ENCODE data around the gene EPHX1. TPM values are rescaled to one million over a fixed set of nuclear protein-coding genes. Genes with fewer than 3 reads are reported as not detected.

The EPHX1 gene
- total RNA-seq, 1 experiment from 2014 or later, result 34.2 TPM

Other genes starting within 250 kb of the EPHX1 start
- 129 and 155 TPM in 2 replicates for gene ENAH, start 157.0 kb upstream of the EPHX1 start, total RNA-seq (2014; rRNA removed; shearing (Covaris generic))
- gene SRP9, start 32.3 kb upstream of the EPHX1 start, total RNA-seq (2014; rRNA removed; shearing (Covaris generic)), result 1,029 and 1,161 TPM in 2 replicates
- 7.8 and 8.2 TPM in 2 replicates for gene TMEM63A, start 72.3 kb downstream of the EPHX1 start, total RNA-seq (2014; rRNA removed; shearing (Covaris generic))
- gene LEFTY1, start 79.0 kb downstream of the EPHX1 start, total RNA-seq (2014; rRNA removed; shearing (Covaris generic)), result not detected in 2 replicates
- 73.2 and 73.8 TPM in 2 replicates for gene PYCR2, start 114.1 kb downstream of the EPHX1 start, total RNA-seq (2014; rRNA removed; shearing (Covaris generic))
- gene LEFTY2, start 131.1 kb downstream of the EPHX1 start, total RNA-seq (2014; rRNA removed; shearing (Covaris generic)), result not detected in 2 replicates
- 42.3 and 44.3 TPM in 2 replicates for gene SDE2, start 189.2 kb downstream of the EPHX1 start, total RNA-seq (2014; rRNA removed; shearing (Covaris generic))

Data from A172 (cell line).